Activated T-cell treated with anti-CD3 and anti-CD28 coated beads for 4 hours (primary cell): ENCODE data around the gene PNPLA5.
"Not testable (repeated sequence)": the region's sequence is repeated elsewhere in the genome, so short reads cannot be mapped to it uniquely, and the experiment has no call there.

Experiments used
- DNase-seq: peaks from one replicate; pipeline ENCODE4 v3.0.0-alpha.2; 2020

The PNPLA5 gene

DNA sequence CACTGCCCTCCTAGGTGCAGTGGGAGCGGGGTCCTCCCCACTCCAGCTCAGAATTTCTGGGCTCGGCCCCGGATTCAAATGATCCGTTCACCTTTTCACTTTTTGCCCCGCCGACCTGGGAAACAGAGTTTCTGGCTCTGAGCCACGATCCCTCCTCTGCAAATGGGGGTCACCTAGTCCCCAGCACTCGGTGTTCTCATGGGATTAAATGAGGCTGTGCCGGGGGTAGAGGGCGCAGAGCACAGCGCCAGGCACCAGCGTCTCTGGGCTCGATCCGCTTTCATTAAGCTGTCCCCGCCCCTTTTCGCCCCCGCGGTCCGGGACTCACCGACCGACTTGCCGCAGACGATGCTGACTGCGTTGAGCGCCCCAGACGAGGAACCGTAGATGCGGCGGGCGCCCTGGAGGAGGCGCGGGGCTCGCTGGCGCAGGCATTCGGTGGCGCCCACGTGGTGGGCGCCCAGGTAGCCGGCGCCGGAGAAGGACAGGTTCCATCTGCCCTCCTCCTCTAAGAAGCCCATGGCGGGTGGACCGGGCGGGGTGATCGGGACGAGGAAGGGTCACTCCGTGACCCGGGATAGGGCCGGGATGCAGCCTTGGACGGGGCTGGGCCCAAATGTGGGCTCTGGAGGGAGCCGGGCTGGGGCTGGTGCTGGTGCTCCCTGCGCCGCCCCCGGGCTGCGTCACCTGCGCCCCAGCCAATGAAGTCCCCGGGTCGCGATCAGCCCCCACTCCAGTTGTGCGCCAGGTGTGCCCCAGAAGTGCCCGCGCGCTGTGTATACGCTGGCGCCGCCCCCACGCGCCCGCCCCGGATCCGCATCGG lies at the start of gene PNPLA5:
Gene PNPLA5 (minus strand): TSS at position 654 of the 823 bp plus-strand sequence. CDS start 133 bp downstream, at position 521.
- DNase-seq = peak; percentile 6

- DNase-seq = no peak
These were observed 49.6 kb upstream of the PNPLA5 start for GRCh38 chr22:43941449-43941848.

DNA sequence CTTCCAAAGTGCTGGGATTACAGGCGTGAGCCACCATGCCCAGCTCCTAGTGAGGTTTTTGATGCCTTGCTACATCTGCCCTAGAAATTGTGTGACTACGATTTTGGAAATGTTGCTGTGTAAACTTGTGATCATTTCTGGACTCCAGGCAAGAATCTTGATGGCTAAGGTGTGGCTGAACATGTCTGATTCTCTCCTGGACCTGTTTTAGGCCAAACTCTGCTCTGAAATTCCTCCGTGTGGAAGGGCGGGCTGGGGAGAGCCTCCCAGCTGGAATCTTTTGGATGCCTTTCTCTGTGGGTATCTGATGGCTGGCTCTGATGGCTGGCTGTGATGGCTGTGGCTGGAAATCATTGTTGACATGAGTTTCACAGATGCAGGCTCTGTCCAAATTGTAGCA lies 40.0 kb upstream of the PNPLA5 start:
- no peak for DNase-seq

DNA sequence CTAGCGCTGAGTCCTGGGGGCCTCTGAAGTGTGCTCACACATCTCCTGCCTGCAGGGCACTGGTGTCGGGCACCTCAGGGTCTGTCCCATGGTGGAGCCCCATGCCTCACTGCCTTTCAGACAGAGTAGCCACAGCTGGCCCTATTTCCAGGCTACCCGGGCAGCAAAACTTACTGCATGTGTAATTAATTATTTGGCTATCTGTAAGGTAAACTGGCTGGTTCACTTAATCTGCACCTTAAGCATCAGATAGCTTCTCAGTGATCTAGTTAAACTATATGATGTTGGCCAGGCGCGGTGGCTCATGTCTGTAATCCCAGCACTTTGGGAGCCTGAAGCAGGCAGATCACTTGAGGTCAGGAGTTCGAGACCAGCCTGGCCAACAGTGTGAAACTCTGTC lies 37.1 kb upstream of the PNPLA5 start:
- no peak for DNase-seq

DNA sequence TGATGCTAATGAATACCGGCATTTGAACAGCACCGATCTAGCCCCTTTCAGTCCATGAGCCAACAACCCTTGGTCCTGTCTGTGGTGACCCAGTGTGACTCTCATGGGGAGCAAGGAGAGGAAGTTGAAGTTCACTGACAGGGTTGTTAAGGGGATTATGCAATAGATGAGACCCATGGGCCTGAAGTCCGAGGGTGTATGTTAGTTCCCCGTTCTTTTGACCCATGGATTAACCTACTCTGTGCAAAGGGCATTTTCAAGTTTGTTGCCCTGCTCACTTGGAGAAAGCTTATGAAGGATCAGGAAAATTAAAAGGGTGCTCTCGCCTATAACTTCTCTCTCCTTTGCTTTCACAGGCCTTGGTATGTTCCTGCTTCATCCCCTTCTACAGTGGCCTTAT lies 36.7 kb upstream of the PNPLA5 start:
- DNase-seq = no peak

DNA sequence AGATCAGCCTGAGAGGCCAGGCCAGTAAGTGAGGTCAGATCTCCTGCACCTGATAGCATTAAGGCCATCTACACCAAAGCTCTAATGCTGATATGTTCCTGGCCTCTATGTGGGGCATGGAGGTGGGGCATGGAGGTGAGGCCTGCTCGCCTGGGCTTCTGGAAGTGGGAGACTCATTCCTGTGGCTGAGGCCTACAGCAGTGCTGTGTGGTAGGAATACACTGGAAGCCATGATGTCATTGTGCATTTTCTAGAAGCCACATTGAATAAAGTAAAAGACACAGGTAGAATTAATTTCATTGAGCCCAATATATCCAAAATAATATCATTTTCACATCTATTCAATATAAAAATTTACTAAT lies 34.5 kb upstream of the PNPLA5 start:
- DNase-seq = no peak

- no peak for DNase-seq
These were observed 33.9 kb upstream of the PNPLA5 start for GRCh38 chr22:43925433-43926348.

DNA sequence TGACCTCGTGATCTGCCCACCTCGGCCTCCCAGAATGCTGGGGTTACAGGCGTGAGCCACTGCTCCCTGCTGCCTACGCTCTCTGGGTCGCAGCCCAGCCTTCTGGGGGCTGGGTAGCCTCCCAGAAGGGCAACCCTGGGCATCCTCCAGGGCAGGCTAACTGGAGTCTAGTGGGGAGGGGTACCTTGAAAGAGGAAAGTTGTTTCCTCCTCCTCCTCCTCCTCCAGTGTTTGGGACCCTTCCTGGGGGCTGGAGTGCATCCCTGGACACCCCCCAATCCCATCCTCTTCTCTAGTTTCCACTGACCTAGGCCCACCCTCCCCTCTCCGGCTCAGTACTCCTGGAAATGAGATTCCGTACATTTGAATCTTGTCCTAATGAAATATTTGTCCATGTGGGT lies 33.1 kb upstream of the PNPLA5 start:
- DNase-seq = no peak

DNA sequence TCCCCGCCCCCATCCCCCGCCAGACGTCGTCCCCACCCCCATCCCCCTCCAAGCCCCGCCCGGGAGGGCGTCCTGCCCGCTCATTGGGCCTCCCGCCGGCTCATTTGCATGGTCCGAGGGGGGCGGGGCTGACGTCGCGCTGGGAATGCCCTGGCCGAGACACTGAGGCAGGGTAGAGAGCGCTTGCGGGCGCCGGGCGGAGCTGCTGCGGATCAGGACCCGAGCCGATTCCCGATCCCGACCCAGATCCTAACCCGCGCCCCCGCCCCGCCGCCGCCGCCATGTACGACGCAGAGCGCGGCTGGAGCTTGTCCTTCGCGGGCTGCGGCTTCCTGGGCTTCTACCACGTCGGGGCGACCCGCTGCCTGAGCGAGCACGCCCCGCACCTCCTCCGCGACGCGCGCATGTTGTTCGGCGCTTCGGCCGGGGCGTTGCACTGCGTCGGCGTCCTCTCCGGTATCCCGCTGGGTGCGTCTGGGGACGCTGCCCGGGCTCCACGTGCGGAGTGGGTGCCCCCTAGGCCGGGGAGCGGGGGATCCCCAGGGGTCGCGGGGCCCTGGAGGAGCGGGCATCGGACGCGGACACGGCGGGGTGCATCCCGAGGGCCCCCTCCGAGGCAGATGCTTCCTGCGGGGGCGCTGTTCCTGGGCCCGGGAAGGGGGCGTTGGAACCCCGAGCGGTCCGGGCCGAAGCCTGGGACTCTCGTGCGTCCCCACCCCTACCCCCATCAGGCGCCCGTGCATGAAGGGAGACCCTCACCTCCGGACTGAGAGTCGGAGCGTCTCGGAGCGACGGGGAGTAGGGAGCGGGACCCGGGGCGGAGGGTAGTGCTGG lies 32.0 kb upstream of the PNPLA5 start, which contains the start of gene PNPLA3:
Gene PNPLA3 (plus strand): TSS at position 175 of the 834 bp plus-strand sequence. CDS start 107 bp downstream, at position 282.
- DNase-seq = peak; percentile 73

GRCh38 chr22:43923191-43923590 lies 31.4 kb upstream of the PNPLA5 start:
- DNase-seq = no peak

GRCh38 chr22:43922123-43922522 lies 30.3 kb upstream of the PNPLA5 start:
- DNase-seq = no peak

DNA sequence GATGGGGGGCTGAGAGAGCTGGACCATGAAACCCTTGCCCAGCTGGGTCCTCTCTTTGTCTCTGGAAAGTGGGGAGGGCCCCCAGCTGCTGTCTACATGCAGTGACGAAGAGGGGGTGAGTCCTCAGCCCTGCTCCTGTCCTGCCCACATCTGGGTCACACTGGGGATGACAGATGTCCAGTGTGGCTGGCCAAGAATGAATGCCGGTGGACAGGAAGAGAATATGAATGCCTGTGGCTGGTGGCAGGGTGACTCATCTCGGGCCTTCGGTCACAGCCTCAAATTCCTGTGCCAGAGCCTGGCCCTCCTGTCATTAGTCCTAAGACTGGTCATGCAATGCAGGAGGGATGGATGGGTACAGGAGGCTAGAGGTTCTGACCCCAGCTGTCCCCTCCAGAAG lies 29.6 kb upstream of the PNPLA5 start:
- no peak for DNase-seq

DNA sequence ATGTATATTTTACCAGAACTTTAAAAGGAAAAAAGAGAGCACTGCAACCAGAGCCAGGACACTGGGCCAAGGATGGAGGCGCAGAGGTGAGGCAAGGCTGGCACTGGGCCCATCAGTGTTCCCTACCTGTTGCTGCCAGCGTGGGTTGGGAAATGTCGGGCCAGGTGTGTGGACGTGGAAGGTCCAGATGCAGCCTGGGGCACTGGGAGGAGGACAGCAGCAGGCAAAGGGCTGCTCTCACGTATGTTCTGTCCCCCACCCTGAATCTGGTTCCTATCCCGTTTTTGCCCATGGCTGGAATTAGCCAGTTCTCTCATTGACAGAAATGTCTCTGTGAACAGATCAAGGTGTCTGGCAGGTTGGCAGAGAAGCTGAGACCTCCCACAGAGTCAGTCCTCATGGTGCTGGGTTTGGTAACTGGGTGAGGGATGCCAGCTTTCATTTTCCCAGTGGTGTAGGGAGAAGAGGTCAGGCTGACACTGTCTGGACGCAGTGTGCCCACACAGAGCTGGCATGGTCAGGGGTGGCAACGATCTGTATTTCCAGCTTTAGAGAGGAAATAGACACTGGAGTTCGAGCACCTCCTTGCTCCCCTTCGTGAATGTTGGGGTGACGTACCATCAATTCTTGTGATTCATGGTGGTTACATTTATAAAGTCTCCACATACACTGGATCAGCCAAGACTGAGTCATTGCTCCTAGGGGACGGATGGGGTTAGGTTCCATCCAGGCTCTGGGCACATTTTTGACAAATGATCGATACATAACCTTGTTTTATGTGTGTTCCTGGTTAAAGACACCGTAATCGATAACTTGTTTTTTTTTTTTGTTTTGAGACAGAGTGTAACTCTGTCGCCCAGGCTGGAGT lies 27.5 kb upstream of the PNPLA5 start:
- DNase-seq = no peak

DNA sequence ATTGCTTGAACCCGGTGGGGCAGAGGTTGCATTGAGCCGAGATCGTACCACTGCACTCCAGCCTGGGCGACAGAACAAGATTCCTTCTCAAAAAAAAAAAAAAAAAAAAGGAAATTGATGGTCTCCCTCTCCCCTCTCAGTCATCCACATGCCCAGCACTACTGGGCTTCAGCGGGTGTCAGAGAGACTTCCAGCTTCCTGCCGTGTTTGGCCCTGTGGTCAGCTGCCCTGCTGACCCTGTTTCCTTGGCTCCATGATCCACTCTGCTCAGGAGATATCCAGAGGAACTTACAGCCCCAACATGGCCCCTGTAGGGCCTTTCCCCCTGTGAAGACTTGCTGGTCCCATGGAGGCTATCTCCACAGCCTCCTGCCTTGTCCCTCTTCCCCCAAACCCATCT lies 25.7 kb upstream of the PNPLA5 start:
- no peak for DNase-seq

- no peak for DNase-seq
These were observed 19.5 kb upstream of the PNPLA5 start for GRCh38 chr22:43911351-43911750.

GRCh38 chr22:43910178-43910695 lies 18.4 kb upstream of the PNPLA5 start:
- DNase-seq = no peak

DNA sequence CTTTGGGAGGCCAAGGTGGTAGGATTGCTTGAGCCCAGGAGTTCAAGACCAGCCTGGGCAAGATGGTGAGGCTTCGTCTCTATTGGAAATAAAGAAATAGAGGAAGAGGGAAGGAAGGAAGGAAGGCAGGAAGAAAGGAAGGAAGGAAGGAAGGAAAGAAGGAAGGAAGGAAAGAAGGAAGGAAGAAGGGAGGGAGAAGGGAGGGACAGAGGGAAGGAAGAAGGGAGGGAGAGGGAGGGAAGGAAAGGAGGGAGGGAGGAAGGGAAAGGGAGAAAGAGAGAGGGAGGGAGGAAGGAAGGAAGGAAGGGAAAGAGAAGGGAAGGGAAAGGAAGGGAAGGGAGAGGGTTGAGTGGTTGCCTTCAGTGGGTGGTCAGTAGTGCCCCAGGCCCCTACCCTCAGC lies 17.9 kb upstream of the PNPLA5 start:
- no peak for DNase-seq

DNA sequence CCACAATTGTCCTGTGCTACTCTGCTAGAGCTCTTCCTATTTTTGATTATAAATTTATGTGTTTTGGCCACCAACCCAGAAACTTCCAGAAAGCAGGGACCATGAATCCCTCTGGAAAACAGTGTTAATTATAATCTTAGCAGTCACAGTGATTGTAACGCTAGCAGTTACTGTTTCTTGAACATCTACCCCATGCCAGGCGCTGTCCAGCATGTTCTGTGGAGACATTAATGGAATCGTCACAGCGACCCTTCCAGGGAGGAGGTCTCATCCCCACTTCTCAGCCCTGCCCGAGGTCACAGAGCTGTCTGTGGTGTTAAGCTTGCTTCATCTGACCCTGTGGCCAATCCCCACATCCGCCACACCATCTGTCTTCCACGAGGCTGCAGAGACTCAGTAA lies 13.9 kb upstream of the PNPLA5 start:
- DNase-seq = no peak

DNA sequence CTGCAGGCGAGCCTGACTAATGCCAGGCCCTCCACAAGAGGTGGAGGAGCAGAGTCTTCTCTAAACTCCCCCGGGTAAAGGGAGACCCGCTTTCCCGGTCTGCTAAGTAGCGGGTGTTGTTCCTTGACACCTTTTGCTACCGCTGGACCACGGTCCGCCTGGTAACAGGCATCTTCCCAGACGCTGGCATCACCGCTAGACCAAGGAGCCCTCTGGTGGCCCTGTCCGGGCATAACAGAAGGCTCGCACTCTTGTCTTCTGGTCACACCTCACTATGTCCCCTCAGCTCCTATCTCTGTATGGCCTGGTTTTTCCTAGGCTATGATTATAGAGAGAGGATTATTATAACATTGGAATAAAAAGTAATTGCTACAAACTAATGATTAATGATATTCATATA lies 12.6 kb upstream of the PNPLA5 start:
- not testable (repeated sequence) for DNase-seq

DNA sequence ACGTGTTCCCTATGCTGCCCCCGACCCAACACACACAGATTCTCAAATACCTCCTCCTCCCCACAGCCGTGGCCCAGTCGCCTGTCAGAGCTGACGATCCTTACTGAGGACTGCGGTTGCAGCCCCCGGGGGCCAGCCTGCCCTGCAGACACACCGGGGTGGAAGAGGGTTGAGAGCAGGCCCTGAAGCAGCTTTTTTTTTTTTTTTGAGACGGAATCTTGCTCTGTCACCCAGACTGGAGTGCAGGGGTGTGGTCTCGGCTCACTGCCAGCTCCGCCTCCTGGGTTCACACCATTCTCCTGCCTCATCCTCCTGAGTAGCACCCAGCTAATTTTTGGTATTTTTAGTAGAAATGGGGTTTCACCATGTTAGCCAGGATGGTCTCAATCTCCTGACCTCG lies 11.2 kb upstream of the PNPLA5 start:
- DNase-seq = not testable (repeated sequence)

GRCh38 chr22:43901976-43902643 lies 10.3 kb upstream of the PNPLA5 start:
- no peak for DNase-seq
